HG02798 (cell line): ENCODE data around the gene PML.

Experiments used
- ATAC-seq: cut with Tn5 transposase; IDR thresholded peaks from one replicate; pipeline ENCODE4 v1.9.1; 2021; ENCODE audit warnings: mild to moderate bottlenecking; ENCODE audit not compliant: unreplicated experiment, poor library complexity

PML gene

DNA sequence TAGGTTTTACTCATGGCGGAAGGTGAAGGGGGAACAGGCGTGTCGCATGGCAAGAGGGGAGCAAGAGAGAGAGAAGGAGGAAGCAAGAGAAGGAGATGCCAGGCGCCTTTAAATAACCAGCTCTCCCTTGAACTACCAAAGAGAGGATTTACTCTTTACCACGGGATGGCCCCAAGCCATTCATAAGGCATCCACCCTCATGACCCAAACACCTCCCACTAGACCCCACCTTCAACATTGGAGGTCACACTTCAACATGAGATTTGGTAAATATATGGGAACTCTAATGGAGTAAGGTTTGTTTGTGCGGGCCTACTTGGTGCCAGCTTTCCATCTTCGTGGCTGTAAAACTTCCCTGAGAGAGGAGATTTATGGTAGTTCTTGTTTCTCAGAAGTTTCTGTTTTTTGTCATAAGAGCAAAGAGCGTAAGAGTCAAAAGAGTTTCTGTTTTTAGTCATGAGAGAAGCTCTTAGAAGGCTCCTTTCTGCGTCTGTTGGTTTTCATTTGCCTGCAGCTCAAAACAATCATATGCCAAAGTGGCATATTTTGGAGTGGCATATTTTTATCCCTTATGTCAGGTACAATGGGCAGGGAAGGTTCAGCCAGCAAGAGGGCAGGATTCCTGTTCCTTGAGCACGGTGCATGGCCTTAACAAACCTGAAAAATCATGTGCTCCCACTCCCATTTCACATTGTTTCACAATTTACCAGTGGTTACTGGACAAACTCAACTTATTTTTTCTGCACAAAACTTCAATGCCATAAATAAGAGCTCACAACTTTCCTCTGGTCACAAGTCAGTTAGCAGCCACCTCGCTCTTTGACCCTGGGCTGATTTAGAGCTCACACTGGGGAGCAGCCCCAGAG is 12.5 kb downstream of the PML start:
- no peak for ATAC-seq

DNA sequence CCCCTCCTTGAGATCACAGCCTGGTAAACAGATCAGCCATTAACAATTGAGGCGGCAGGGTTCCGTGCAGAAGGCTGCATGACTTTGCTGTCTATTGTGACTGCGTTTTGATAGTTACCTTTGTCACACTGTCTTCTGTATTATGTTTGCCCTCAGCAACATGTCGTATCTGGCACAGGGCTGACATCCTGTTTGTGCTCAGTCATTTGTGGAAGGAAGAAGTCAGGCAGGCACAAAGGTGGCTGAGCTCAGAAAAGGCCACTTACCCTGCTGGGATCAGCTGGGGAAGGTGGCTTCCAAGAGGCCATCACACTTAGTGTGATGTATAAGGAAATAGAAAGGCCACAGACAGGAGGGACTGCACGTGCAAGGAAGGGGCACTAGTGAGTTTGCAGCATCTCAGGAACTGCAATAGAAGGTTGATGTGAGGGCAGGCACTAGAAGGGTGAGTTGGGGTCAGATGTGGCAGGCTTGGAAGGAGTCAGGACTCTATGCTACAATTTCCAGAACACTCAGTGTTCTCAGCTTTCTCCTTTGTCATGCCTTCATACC is 13.4 kb downstream of the PML start:
- no peak for ATAC-seq

DNA sequence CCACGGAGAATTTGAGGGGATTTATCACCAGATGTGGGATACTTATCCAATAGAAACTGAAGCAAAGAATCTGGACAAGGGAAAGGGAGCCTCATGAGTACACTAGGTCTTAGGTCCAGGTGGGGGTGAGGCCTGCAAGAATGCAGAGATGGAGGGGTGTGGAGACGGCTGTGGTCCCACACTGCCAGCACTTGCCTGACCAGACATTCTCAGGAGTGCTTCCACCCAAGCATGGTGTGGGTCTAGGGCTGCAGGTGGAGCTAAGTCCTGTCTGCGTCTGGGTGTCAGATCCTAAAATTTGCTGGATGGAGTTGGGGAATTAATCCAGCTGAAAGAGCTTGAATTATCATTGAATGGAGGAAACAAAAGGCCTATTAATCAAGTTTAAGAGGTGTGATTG is 14.4 kb downstream of the PML start:
- no peak for ATAC-seq

DNA sequence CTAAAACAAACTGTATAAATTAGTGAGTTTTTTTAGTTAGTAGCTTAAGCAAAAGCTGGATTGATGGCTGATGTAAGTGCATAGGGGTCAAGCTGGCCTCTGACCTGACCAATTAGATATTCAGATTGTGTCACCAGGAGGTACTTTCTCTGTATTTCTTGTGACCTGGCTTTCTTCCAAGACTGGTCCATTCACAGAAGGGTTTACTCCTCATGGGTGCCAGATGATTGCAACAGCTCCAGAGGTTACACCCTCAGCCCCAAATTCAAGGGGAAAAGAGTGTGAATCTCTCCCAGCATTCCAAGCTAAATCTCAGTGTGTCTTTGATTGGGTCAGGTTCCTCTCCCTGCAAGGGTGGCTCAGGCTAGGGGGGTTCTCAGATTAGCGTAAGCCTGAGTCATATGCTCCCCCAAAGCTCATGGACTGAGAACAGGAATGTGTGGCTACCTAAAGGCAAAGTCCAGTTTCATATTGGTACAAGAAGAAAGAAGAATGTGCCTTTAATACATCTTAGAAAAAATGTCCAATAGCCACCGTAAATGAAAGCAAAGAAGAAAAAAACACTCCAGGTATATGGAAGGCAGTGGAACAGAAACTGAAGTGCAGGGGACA is 16.5 kb downstream of the PML start:
- no peak for ATAC-seq

DNA sequence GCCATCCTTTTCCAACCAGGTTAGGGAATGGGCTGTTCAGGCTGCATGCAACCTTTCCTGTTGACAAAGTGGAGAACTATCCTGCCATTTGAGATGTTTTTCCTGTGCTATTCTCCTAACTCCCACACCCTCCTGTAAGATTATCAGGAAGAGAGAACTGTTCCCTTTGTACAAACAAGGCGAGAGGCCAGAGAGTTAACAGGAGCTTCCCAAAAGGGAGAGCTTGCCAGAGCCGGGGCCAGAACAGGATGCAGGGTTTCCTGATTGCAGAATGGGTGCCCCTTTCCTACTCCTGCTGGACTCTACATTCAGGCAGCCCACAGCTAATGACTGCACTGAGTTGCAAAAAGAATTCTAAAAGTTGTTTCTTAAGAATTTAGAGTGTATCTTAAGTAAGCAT is 17.1 kb downstream of the PML start:
- ATAC-seq, result no peak

DNA sequence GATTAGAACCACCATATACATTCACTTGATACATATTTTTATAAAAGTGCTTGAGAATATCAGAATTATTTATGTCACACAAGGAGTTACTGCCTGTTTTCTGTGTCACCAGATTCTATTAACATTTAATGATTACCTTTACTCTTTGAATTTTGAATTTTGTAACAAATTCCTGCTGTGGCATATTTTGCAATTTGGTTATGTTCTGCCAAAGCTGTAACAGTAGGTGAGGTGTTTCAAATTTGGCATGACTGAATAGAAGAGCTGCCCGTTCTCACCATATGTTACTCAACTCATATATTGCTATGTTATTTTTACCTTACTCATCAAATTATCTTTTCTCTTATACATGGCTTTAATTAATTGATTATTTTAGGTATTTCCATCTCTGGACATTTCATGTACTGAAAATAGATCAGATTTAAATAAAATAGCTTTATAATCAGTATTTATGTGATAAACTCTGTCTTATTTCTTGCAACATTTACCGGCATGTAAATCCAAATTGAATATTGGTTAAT is 18.9 kb downstream of the PML start:
- no peak for ATAC-seq

DNA sequence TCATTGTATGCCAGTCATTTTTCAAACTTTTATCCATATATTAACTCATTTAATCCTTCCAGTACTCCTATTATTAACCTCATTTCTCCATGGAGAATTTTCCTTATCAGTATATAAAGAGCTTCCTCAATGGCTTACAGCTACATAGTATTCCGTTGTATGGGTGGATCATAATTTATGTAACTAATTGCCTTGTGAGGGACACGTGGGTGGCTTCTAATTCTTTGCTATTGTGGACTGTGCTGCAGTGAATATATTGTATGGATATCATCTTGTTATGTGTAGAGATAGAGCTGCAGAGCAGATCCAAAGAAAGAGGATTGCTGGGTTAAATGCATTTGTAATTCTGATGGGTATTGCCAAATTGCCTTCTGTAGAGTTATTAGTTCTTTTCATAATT is 25.2 kb downstream of the PML start:
- no peak for ATAC-seq

DNA sequence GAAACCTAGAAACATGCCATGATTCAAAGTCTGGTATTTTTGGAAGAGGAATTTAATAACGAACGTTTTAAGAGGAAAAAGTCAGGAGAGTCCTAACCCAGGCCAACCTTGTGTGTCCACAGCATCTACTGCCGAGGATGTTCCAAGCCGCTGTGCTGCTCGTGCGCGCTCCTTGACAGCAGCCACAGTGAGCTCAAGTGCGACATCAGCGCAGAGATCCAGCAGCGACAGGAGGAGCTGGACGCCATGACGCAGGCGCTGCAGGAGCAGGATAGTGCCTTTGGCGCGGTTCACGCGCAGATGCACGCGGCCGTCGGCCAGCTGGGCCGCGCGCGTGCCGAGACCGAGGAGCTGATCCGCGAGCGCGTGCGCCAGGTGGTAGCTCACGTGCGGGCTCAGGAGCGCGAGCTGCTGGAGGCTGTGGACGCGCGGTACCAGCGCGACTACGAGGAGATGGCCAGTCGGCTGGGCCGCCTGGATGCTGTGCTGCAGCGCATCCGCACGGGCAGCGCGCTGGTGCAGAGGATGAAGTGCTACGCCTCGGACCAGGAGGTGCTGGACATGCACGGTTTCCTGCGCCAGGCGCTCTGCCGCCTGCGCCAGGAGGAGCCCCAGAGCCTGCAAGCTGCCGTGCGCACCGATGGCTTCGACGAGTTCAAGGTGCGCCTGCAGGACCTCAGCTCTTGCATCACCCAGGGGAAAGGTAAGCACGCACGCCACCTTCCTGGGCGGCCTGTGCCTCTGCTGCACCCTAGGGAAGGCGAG is 28.4 kb downstream of the PML start:
- ATAC-seq, result no peak

DNA sequence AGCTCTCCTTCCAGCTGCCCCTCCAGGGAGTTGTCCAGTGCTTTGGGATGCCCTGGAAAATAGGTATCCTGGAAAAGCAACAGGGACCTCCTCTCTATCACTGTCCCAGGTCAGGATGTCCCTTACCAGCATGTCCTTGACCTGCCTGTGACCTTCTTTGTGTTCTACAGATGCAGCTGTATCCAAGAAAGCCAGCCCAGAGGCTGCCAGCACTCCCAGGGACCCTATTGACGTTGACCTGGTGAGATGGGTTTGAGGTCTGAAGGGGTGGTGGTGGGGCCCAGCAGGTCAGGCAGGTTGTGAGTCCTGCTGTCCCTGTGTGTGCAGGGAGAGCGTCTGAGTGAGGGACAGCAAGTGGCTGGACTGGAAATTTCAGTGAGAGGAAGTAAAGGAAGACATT is 30.2 kb downstream of the PML start:
- ATAC-seq, result no peak

DNA sequence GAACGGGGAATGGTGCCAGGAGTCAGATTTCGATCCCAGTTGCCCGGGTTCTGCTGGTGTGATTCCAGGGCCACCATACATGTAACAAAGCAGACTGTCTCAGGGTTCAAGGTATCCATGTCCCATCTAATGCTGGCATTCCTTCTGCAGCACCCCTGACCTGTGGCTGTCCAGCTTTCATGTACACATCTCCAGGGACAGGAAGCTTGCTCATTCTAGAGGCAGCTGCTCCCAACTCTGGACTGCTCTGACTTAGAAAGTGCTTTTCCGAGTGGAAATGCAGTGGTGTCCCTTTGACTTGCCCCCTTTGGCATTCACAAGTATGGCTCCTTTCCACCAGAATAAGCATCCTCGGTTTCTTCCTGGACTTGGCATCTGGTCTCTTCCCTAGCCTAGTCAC is 30.9 kb downstream of the PML start:
- ATAC-seq, result no peak

DNA sequence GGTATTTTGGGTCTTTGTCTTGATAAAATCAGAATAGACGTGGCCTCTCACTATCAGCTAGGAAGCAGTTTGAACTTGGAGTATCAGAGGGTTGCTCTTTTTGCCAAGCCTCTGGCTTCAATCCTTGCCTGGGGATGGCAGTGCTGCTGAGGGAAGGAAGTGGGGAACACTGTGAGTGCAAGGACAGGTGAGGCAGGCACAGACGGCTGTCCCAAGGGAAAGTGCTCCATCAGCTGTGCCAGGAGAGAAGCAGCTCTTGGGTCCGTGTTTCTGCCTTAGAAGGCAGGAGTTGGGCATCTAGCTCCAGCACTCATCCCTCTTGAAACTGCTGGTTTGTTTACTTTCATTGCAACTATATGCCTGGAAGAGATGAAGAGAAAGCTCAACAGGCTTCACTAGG is 33.2 kb downstream of the PML start:
- ATAC-seq, result no peak

DNA sequence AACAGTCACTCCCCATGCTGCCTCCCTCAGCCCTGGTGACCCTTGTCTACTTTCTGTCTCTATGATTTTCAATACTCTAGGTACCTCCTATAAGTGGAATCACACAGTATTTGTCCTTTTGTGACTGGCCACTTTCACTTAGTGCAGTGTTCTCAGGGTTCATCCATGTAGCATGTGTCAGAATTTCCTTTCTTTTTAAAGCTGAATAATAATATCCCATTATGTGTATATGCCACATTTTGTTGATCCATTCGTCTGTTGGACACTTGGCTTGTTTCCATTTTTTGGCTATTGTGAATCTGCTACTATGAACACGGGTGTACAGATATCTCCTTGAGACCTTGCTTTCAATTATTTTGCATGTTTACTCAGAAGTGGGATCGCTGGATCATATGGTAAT is 34.1 kb downstream of the PML start:
- no peak for ATAC-seq

DNA sequence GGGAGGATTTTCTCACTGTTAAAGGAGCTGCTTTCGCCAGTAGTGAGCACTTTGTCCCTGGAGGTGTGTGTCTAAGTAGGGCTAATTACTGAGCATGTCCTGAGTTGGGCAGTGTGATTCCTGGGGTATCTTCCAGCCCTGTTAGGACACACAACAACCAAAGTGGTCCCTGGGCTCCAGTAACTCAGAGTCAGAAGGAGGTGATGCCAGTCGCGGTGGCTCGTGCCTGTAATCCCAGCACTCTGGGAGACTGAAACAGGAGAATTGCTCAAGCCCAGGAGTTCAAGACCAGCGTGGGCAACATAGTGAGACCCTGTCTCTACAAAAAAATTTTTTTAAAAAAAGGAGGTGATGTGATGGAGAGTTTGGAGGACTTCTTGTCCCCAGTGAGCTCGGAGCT is 37.5 kb downstream of the PML start:
- ATAC-seq, result no peak

DNA sequence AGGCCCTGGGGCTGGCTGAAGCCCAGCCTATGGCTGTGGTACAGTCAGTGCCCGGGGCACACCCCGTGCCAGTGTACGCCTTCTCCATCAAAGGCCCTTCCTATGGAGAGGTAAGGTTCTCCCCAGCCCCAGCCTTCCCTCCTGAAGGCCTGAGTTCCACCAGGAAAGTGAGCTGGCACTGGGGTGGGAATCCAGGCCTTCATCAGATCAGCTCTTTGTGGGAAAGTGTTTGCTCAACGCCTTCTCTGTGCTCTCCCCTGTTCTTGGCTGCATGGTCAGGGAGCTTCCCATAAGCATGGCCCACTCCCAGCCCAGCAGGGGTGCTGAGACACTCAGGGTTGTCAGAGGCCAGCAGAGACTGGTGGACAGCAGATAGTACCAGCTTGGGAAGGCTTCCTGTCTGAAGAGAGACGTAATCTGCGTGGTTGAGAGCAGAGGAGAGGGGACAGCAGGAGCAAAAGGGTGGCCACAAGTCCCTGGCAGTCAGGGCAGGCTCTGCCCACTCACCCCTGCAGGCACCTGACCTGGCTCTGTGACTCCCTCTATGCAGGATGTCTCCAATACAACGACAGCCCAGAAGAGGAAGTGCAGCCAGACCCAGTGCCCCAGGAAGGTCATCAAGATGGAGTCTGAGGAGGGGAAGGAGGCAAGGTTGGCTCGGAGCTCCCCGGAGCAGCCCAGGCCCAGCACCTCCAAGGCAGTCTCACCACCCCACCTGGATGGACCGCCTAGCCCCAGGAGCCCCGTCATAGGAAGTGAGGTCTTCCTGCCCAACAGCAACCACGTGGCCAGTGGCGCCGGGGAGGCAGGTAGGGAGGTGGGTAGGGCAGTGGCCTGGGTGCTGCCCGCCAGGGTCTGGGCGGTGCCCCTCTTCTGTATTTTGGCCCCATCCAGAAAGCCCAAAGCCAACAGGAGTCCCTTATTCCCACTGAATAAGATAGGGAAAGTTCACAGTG is 38.4 kb downstream of the PML start:
- no peak for ATAC-seq

DNA sequence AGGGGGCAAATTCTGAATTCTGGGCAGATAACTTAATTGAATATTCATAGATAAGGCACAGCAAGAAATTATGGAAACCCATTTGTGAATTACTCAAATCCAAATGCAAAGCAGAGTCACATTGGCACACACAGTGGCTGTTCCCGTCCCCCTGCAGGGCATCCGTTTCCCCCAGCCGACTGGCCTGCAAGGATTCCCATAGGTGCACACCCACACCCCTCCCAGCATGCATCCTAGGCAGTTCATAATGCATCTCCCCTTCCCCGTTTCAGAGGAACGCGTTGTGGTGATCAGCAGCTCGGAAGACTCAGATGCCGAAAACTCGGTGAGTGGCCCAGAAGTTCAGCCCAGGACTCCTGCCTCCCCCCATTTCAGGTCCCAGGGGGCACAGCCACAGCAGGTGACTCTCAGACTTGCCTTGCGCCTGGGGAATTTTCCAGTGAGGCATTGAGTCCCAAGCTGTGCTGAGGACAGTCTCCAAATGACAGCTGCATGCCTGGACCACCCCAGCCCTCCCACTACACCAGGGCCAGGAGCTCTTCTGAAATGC is 39.8 kb downstream of the PML start:
- no peak for ATAC-seq

DNA sequence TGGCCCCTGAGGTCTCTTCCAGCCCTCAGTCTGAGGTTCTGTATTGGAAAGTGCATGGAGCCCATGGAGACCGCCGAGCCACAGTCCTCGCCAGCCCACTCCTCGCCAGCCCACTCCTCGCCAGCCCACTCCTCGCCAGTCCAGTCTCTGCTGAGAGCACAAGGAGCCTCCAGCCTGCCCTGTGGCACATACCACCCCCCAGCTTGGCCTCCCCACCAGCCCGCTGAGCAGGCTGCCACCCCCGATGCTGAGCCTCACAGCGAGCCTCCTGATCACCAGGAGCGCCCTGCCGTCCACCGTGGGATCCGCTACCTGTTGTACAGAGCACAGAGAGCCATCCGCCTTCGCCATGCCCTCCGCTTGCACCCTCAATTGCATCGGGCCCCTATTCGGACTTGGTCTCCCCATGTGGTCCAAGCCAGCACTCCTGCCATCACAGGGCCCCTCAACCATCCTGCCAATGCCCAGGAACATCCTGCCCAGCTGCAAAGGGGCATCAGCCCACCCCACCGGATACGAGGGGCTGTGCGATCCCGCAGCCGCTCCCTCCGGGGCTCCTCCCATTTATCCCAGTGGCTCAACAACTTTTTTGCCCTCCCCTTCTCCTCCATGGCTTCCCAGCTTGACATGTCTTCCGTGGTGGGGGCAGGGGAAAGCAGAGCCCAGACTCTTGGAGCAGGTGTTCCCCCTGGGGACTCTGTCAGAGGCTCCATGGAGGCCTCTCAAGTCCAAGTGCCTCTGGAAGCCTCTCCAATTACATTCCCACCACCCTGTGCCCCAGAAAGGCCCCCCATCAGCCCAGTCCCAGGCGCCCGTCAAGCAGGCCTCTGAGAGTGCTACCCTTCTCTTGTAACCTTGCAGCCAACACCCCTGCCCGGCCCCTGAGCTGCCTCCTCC is 40.9 kb downstream of the PML start:
- ATAC-seq, result no peak

DNA sequence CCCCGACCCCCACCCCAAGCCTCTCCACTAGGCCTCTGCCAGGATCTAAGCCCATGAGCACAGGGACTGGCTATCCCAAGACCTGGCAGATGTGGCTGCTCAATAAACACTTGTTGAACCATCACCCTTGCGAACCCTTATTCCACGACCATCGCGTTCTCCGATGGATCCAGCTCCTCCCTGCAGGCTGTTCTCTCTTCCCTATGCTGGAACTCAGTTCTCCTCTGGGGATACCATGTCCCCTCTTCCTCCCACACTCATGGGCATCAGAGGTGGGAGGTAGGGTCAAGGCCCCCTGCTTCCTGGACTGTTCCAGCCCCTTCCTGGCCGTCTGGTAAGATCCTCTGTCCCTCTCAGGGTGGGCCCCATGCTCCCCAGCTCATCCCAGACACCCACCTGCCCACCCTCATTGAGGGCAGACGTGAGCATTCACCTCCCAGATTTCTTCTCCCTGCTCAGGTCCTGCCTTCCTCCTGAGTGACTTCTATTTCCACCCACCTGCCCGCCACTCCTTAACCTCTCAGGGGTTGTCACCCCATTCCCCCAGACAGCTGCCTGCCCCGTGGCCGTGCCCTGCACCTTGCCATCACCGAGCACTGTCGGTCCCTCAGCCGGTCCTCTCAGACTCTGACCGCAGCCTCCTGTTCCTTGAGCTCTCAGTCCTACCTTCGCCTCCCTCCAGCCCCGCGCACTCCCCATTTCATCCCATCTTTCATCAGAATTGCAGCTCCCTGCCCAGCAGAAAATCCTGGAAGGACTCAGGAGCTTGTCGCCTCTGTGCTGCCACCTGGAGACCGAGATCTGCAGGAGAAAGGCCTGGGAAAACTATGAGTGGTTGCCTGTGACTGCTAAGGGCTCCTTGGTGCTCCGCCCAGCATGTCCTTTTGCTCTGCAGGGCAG is 42.0 kb downstream of the PML start:
- no peak for ATAC-seq
